ENCODE data around the gene MCMBP.
"Not testable (repeated sequence)": the region's sequence is repeated elsewhere in the genome, so short reads cannot be mapped to it uniquely, and the experiment has no call there.

The MCMBP gene

DNA sequence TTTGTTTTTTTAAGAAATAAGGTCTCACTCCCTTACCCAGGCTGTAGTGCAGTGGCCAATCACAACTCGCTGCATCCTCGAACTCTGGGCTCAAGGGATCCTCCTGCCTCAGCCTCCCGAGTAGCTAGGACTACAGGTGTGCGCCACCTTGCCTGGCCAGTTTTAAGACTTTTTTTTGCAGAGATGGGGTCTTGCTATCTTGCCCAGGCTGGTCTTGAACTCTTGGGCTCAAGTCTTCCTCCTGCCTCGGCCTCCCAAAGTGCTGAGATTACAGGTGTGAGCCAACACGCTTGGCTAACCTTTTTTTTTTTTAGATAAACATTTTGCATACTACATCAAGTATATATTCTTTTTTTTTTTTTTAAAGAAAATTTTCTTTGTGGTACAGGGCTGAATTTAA lies 38.0 kb upstream of the MCMBP start:
- H3K79me2 ChIP-seq (ENCODE audit: insufficient read depth, low read depth), result no peaks in the 10 kb centered on the region
- H3K36me3 ChIP-seq (ENCODE audit: insufficient read depth), result peaks cover 2% of the 10 kb centered on the region; the same call in 1 of the 2 replicates
- H3K4me2 ChIP-seq, result no peak overlapping the region
- no peak overlapping the region for H3K4me3 ChIP-seq (IDR thresholded peaks at IDR 0.05; ENCODE audit: insufficient read depth, low read depth, low read length)
- H3K27ac ChIP-seq, result no peak overlapping the region
- H3K27me3 ChIP-seq (ENCODE audit: insufficient read depth, low read depth), result no peaks in the 10 kb centered on the region
- H2AFZ ChIP-seq (ENCODE audit: low read depth), result no peak overlapping the region
- no peaks in the 10 kb centered on the region for H4K20me1 ChIP-seq (ENCODE audit: insufficient read depth)
- TF ChIP-seq, protein P1, sequence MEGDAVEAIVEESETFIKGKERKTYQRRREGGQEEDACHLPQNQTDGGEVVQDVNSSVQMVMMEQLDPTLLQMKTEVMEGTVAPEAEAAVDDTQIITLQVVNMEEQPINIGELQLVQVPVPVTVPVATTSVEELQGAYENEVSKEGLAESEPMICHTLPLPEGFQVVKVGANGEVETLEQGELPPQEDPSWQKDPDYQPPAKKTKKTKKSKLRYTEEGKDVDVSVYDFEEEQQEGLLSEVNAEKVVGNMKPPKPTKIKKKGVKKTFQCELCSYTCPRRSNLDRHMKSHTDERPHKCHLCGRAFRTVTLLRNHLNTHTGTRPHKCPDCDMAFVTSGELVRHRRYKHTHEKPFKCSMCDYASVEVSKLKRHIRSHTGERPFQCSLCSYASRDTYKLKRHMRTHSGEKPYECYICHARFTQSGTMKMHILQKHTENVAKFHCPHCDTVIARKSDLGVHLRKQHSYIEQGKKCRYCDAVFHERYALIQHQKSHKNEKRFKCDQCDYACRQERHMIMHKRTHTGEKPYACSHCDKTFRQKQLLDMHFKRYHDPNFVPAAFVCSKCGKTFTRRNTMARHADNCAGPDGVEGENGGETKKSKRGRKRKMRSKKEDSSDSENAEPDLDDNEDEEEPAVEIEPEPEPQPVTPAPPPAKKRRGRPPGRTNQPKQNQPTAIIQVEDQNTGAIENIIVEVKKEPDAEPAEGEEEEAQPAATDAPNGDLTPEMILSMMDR (conservative IDR thresholded peaks at IDR 0.05; ENCODE audit: low read depth, low read length), result no peak
- H3K4me1 ChIP-seq (ENCODE audit: low read depth, poor library complexity, severe bottlenecking), result peaks cover 15% of the 10 kb centered on the region
- H3K9ac ChIP-seq, result no peak overlapping the region

DNA sequence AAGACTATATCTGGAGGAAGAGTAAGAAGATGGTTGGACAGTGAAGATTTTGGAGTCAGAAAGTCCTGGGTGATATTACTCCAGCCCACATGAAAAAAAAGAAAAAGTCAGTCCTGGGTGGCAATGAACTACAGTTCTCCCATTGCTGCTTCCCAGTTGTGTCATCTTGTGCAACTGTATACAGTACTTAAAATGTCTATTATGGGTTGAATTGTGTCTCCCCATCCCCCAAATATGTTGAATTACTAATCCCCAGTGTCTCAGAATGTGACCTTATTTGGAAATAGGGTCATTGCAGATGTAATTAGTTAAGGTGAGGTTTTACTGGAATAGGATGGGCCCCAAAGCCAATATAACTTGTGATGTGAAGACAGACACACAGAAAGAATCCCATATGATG lies 35.5 kb upstream of the MCMBP start:
- no peaks in the 10 kb centered on the region for H3K79me2 ChIP-seq (ENCODE audit: insufficient read depth, low read depth)
- peaks cover 15% of the 10 kb centered on the region for H3K4me1 ChIP-seq (ENCODE audit: low read depth, poor library complexity, severe bottlenecking)
- TF ChIP-seq, protein P1 (conservative IDR thresholded peaks at IDR 0.05; ENCODE audit: low read depth, low read length), result no peak
- no peak overlapping the region for H3K4me2 ChIP-seq
- no peak overlapping the region for H2AFZ ChIP-seq (ENCODE audit: low read depth)
- H3K36me3 ChIP-seq (ENCODE audit: insufficient read depth), result peaks cover 10% of the 10 kb centered on the region; the same call in 1 of the 2 replicates
- H3K27ac ChIP-seq, result no peak overlapping the region
- H3K27me3 ChIP-seq (ENCODE audit: insufficient read depth, low read depth), result no peaks in the 10 kb centered on the region
- H4K20me1 ChIP-seq (ENCODE audit: insufficient read depth), result no peaks in the 10 kb centered on the region
- no peak overlapping the region for H3K4me3 ChIP-seq (IDR thresholded peaks at IDR 0.05; ENCODE audit: insufficient read depth, low read depth, low read length)
- H3K9ac ChIP-seq, result no peak overlapping the region

DNA sequence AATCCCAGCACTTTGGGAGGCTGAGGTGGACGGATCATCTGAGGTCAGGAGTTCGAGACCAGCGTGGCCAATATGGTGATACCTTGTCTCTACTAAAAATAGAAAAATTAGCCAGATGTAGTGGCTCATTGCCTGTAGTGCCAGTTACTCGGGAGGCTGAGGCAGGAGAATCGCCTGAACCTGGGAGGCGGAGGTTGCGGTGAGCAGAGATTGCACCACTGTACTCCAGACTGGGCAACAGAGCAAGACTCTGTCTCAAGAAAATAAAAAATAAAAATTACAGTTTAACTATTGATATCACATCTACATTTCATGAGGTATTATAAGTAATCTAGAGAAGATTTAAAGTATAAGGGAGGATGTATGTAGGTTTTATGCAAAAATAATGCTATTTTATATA lies 35.1 kb upstream of the MCMBP start:
- Histone ChIP-seq H3K4me1 (ENCODE audit: low read depth, poor library complexity, severe bottlenecking) (peaks cover 15% of the 10 kb centered on the region), H3K36me3 (ENCODE audit: insufficient read depth) (peaks cover 15% of the 10 kb centered on the region; the same call in 1 of the 2 replicates)
- not testable (repeated sequence) for H3K27me3 ChIP-seq (ENCODE audit: insufficient read depth, low read depth); H3K4me2 ChIP-seq; H3K79me2 ChIP-seq (ENCODE audit: insufficient read depth, low read depth); H3K27ac ChIP-seq; H2AFZ ChIP-seq (ENCODE audit: low read depth); H4K20me1 ChIP-seq (ENCODE audit: insufficient read depth); H3K9ac ChIP-seq; H3K4me3 ChIP-seq (IDR thresholded peaks at IDR 0.05; ENCODE audit: insufficient read depth, low read depth, low read length)

DNA sequence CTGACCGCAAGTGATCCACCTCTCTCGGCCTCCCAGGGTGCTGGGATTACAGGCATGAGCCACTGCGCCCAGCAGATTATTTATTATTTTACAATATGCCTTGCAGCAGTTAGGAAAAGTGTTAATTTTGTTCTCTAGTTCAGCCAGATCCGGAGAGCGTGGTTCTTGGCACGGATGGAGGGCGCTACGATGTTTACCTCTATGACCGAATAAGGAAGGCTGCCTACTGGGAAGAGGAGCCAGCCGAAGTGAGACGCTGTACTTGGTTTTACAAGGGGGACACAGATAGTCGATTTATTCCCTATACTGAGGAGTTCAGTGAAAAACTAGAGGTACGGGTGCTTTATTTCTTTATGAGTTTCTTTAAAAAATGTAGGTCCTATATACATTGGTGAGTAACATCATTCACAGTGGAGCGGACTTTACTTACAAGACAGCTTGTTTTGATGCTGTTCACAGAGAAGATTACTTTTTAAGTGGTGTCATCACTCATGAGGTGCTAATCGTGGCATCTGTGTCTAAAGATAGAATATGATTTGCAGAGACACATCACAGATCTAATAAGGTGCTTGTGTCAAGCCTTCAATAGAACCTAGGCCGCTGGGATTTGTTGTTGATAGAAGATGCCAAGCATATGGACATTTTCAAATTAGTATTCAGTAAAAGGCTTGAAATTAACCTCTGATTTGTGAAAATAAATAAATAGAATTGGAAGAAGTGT lies 31.5 kb upstream of the MCMBP start:
- H2AFZ ChIP-seq (ENCODE audit: low read depth), result no peak overlapping the region
- H3K36me3 ChIP-seq (ENCODE audit: insufficient read depth), result peaks cover 16% of the 10 kb centered on the region; the same call in 1 of the 2 replicates
- H3K4me1 ChIP-seq (ENCODE audit: low read depth, poor library complexity, severe bottlenecking), result peaks cover 3% of the 10 kb centered on the region
- no peaks in the 10 kb centered on the region for H4K20me1 ChIP-seq (ENCODE audit: insufficient read depth)
- H3K4me3 ChIP-seq (IDR thresholded peaks at IDR 0.05; ENCODE audit: insufficient read depth, low read depth, low read length), result no peak overlapping the region
- no peaks in the 10 kb centered on the region for H3K27me3 ChIP-seq (ENCODE audit: insufficient read depth, low read depth)
- H3K9ac ChIP-seq, result no peak overlapping the region
- H3K4me2 ChIP-seq, result no peak overlapping the region
- no peak overlapping the region for H3K27ac ChIP-seq
- TF ChIP-seq, protein P1 (conservative IDR thresholded peaks at IDR 0.05; ENCODE audit: low read depth, low read length), result no peak
- peaks cover 34% of the 10 kb centered on the region; the same call in 1 of the 2 replicates for H3K79me2 ChIP-seq (ENCODE audit: insufficient read depth, low read depth)

DNA sequence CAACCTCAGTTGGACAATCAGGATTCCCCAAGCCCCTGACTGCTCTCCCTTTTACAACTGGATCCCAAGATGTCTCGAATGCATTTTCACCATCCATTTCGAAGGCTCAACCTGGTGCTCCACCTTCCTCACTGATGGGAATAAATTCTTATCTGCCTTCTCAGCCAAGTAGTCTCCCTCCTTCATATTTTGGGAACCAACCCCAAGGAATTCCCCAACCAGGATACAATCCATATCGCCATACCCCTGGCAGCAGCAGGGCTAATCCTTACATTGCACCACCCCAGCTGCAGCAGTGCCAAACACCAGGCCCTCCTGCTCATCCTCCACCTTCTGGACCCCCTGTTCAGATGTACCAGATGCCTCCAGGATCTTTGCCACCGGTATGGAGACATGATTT lies 25.9 kb upstream of the MCMBP start:
- no peaks in the 10 kb centered on the region for H3K27me3 ChIP-seq (ENCODE audit: insufficient read depth, low read depth)
- H2AFZ ChIP-seq (ENCODE audit: low read depth), result no peak overlapping the region
- no peak overlapping the region for H3K27ac ChIP-seq
- H3K79me2 ChIP-seq (ENCODE audit: insufficient read depth, low read depth), result peaks cover 77% of the 10 kb centered on the region
- no peak overlapping the region for H3K9ac ChIP-seq
- peaks cover 41% of the 10 kb centered on the region for H3K4me1 ChIP-seq (ENCODE audit: low read depth, poor library complexity, severe bottlenecking)
- peaks cover 14% of the 10 kb centered on the region; the same call in 1 of the 2 replicates for H3K36me3 ChIP-seq (ENCODE audit: insufficient read depth)
- no peaks in the 10 kb centered on the region for H4K20me1 ChIP-seq (ENCODE audit: insufficient read depth)
- H3K4me3 ChIP-seq (IDR thresholded peaks at IDR 0.05; ENCODE audit: insufficient read depth, low read depth, low read length), result no peak overlapping the region
- no peak overlapping the region for H3K4me2 ChIP-seq
- TF ChIP-seq, protein P1 (conservative IDR thresholded peaks at IDR 0.05; ENCODE audit: low read depth, low read length), result no peak

Measured in KMS-11 (cell line).